Hematopoietic multipotent progenitor cell treated with erythropoietin and hydrocortisone succinate and interleukin-3 and kit ligand, for 6 days (in vitro differentiated cells): ENCODE results near the gene NLK.
"Not testable (repeated sequence)": the region's sequence is repeated elsewhere in the genome, so short reads cannot be mapped to it uniquely, and the experiment has no call there.

Experiments used
- DNase-seq: peaks from one replicate; pipeline ENCODE4 v3.0.0-alpha.2; 2015

Gene NLK

DNA sequence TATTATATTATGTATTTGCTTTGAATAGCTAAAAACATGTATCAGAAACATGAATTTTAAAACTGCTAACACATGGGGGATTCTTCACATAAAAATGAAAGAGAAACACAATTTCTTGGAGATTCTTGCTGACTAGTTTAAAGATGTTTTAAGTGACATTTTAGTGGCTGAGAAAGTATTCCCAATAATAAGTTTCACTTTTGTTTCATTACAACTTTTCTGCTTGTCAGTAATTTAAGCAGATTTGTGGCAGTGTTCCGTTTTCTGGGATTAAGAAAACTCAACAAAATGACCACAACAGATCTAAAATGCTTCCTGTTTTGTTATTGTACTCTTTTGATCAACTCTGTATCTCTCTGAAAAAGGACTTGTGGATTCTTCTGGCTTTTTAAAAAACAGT is 75.9 kb downstream of the NLK start:
- peak; percentile 49 for DNase-seq

DNA sequence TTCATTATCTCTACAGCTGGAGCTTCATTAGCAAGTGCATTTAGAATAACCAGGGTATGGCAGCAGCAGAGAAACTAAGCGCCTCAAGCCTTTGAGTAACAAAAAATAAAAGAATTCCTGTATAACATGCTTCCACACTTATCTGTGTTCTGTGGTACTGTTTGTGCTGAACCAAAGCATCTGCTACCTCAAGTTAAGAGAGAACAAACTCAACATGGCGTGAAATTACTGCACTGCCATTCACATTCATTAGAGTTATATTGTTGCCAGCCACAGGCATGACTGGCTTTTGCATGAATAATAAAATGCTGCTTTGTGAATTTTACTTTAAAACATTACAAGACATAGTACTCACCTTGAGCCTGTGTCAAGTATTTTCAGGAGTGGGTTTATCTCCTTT is 76.6 kb downstream of the NLK start:
- peak; percentile 46 for DNase-seq

DNA sequence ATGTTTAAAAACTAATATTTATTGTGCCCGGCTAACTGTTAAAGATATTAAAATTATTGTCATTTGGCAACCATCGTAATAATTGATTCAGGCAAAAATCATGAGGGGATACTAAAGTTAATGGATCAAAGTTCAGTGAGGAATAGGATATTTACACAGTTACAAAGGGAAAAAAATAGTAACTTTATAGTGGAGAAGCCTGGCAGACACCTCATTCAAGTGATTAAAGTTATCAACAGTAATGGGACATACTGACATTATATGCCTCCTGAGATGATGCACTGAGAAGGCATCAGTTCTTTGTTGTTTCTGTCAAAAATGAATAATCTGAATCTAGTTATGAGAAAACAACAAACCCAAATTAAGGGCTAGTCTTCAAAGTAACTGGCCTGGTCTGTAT is 77.1 kb downstream of the NLK start:
- DNase-seq = no peak

DNA sequence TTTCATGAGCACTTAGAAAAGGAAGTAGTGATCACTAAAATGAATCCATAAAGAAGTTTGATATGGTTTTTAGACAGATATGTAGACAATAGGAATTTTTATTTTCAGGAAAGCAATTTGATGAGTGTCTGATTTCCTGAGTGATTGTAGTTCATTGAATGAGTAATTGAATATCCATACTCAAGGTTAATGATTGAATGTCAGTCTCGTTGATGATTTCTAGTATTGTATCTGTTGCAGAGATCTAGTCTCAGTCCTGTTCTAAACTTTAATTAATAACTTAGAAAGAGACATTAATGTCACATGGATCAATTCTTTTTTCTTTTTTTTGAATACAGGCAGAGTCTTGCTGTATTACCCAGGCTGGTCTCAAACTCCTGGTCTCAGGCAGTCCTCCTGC is 78.3 kb downstream of the NLK start:
- no peak for DNase-seq

DNA sequence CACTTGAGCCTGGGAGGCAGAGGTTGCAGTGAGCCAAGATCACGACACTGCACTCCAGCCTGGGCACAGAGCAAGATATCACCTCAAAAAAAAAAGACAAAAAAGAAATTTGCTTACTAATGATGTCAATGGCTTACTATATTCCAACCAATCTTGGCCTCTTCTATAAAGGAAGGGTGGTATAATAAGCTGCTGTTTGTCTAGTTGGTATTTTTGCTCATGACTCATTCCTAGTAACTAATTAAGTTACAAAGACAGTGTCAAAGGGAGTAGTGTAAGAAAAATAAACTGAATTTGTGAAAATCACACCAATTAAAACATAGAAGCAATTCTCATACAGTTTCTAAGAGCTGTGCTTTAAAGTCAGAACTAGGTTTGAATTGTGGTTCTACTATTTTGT is 82.5 kb downstream of the NLK start:
- DNase-seq = no peak

DNA sequence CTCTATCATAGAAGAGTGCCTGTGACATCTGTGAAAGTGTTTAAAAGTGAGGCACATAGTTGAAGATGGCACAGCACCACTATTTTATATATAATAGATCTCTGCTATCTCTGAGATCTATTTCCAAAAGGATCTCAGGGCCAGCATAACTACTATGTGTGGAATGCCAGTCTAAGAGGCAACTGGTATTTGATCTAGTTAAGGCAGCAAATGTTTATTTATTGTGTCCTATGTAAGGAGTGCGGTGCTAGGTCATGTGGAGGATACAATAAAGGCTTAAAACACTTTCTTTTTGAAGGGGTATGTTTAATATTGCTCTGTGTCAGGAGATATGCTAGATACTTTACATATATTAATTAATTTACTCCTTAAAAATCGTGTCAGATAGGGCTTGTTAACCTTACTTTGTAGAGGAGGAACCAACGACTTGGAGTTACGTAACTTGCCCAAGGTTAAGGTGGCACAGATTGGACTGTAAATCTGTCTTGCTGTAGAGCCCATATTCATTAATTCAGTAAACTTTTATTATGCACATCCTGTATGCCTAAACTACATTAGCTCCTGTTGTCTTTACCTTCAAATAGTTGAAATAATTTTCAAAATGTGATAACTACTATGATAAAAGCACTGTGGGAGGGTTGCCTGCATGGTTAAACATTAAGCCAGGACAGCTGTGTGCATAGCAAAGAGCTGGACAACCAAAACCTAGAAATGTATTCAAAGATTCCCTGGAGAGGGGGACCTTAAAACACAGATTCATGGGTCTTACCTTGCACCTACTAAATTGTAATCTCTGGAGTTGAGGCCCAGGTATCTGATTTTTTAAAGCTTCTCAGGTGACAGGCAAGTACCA is 83.3 kb downstream of the NLK start:
- DNase-seq = no peak

DNA sequence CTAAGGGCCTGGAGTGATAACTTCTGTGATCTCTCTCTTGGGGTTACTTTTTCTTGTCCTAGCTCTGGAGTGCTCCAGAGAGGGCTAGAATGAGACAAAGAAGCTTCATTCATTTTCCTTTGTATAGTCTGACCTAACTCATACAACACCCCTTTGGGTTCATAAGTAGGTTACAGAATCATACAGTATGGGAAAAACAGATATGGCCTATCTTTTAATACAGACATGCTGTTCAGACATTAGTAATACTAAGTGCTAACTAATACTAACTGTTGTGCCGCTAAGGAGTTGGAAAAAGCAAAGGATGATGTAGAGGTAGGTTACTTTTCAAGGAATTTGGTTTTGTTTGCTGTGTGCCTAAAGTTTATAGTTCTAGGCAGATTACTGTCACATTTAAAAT is 84.7 kb downstream of the NLK start:
- DNase-seq = peak; percentile 70

DNA sequence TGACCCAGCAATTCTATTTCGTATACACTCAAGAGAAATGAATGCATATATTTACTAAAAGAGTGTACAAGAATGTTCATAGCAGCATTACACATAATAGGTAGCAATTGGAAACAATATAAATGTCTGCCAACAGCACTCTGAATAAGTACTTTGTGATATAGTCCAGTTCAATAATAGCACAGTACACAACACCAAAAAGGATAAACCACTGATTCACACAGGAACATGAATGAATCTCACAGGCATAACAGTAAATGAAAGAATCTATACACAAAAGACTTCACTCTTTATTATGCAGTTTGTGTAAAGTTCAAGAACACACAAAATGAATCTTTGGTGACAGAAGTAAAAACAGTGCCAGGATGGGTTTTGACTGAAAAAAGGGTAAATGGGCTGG is 86.3 kb downstream of the NLK start:
- DNase-seq = no peak

DNA sequence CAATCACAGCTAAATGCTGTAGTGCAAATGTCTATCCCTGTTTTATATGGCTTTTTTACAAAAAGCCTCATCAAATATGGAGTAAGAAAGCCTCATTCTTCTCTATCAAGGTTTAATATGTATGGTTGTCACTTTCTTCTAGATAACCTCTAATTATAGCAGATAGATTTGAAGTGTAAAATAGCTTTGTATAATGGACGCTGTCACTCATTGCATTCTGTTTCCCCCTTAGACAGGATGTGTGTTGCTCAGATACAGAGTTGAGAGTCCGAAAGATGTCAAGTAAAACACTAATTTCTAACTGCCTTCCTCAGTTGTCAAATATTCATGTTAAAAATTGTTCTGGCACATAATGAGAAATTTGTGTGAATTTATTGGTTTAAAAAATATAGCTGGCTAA is 88.0 kb downstream of the NLK start:
- no peak for DNase-seq

DNA sequence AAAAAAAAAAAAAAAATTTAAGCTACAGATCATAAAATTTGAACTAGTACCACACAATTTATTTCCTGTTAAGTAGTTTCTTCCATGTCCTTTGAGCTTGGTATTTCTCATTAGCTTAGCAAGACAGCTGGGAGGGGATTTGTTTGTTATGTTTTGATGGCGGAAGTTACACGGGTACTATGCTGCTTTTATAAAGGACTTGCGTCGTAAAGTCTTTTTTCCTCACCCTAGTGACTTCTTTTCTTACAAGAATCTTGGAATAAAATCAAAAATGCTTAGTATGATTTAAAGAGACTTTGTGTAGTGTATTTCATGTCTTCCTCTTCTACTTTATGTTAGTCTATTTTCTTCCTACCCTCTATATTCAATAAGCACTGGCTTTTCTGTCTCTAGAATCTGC is 89.1 kb downstream of the NLK start:
- DNase-seq = no peak

DNA sequence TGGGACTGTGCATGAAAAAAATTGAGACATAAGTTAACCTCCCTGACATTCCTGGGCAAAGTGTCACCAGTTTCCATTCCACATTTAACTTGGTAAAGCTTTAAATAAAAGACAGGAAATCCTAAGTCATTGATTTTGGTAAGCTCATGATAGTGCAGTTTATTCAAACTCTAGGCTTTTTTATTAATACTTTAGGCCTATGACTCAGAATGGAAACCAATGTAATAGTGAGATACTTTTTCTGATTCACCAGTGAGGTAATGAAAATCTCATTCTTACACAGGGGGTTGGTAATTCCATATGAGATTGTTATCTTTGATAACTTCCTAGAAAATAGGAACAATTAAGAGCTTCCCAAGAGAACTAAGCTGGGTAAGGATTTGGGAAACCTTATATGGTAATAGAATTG is 91.1 kb downstream of the NLK start:
- DNase-seq = no peak

DNA sequence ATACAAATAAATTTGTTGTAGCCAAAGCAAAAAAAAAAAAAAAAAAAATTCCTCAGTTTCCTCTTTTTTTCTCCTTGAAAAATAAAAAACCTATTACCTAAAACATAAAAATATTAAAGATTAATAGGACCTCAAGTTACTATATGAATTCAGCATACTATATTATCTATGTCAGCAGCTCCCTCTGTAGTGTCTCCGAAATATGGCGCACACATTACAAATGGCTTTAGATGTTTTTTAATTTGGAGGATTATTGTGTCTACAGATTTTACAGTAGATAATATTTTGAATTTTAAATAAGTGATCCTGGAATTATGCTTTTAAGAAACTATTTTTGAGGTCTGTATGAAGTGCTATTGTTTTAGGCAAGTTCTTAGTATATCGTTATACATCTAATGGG is 94.4 kb downstream of the NLK start:
- DNase-seq = peak; percentile 50

DNA sequence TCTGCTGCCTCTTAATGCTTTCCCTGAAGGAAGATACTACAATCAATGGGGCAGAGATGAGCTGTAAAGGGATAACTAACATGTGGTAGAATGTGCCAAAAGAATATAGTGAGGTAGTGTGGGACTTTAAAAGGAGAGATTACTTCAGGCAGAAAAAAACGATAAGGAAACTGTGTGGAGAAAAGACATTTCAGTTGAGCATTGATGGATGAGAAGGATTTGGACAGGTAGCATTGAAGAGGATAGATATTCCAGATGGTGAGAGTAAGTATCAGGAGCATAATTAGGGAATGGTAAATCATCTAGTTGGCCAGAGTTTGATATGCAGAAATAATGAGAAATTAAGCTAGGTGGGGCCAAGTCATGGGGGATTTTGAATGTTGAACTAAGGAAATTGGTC is 97.3 kb downstream of the NLK start:
- DNase-seq = no peak

DNA sequence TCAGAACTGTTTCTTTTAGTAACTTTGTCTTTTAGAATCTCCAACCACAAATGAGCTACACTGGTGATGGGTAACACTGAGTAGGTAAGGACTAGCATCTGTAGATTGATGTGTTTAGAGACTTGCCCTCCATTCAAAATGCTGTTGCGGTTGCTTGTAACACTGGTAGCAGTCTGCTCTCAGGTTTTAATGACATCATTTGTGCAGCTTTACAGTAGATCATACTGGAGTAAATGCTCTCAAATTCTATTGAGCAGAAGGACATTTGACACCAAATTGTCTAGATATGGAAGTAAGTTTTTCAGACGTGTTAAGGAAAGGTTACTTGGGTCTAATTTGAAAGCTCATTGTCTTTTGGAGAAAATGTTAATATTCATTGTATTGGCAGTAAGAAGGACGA is 98.8 kb downstream of the NLK start:
- DNase-seq = no peak

DNA sequence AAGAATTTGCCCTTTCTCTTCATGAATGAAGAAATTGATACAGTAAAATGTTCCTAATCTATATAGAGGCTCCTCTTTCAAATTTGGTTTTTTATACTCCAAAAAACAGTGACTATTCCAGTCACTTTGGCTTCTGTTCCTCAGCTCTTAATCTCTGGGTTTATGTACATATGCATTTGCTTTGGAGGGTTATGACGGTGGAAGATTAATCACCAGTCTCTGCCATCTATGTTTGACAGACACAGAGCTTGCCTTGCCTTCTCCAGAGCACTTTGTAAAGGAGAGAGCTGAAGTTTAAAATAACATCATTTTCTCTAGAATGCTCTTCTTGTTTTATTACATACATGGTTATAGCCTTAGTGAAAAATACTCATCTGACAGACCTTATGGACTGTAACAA is 99.3 kb downstream of the NLK start:
- DNase-seq = no peak

DNA sequence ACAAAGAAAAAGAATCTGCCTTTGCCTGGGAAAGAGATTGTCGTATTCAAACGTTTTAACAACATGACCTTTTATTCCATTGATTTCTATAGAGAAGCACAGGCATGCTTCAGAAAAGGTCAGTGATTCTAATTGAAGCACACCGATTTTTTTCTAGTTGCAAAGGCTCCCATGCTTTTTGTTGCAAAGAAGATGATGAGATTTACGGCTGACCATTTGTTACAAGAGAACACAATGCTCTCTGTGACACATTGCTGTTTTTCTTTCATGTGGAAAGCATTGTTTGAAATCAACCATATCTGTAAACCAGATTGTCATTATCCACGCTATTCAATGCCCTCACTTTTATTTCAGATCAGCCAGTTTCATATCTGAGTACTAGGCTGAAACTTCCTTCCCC is 99.8 kb downstream of the NLK start:
- no peak for DNase-seq

DNA sequence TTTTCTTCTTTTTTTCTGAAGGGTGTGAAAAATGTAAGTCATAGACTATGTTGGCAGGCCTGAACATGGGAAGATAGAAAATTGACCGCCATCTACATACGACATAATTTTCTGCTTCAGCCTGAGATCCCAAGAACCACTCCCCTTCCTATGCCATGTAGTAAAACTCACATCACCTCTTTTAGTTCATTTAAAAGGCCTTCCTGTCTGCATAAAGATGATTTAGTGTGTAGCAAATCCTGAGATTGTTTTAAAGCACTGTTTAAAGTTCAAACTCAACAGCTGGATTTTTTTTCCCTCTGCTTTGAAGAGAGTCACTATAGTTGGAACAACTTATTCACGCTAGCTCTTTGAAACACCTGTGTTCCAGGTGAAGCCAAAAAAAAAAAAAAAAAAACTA is 101.5 kb downstream of the NLK start:
- DNase-seq = no peak

DNA sequence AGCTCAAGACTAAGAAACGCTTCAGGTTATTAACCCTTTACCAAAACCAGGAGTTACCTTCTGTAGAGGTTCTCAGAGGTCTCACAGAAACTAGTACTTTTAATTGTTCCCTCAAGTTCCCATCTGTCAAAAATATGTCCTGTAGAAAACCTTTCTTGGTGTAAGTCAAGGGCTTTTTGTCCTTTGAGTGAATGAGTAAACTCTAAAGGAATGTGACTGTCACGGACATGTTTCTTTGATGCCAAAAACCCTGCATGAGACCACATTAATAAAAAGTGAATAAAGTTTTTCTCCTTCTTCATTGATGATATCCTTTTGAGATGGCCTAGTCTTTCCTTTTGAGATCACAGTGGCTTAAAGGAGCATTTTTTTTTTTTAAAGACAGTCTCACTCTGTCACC is 102.9 kb downstream of the NLK start:
- DNase-seq = no peak

DNA sequence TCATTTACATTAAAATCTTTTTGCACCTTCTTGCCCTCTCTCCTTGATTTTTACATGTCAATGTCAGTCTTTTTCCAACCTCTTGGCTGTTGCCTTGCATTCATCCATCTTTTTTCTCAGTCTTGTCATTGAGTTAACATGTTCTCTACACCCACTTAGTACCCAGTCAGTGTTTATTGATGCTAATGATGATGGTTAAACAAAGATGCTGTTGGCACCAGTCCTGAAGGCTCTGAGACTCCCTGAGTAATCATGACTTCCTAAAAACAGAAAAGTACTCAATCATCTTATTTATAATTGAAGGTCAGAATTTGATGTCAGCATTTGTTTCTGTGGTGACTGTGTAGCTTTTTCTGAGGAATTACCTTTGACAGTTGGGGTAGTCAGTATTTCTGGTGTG is 104.5 kb downstream of the NLK start:
- DNase-seq = no peak

DNA sequence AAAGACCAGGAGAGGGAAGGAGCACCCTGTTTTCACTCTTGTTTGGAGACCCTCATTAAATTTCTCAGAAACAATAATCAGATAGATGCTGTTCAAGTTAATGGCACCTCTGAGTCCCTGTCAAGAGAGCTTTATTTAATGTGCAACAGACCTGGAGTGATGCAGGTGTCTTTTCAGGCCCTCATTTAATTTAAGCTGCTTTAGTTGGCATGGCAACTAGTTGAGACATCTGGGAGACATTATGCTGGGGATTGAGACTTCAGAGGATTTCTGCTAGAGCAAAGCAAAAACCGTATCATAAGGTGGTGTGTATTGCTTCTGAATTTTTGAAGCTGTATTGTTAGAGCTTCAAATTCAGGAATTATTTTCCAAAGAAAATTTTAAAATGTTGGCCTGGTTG is 108.5 kb downstream of the NLK start:
- DNase-seq = no peak

DNA sequence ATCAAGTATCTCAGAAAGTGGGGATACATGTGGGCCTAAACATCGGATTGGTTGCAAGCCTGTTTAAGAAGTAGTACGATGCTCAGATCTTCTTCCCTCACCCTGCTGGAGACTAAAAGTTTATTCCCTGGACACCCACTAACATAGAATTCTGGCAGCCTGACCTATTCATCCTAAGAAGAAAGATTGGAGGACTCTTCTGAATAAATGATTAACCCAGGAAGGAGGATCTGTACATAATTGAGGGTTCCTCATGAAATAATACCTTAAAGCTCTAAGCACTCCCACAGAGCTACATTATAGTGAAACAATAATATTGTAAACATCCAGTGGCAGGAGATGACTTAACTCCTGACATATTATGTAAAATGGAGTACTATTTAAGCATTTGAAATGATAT is 111.7 kb downstream of the NLK start:
- no peak for DNase-seq

DNA sequence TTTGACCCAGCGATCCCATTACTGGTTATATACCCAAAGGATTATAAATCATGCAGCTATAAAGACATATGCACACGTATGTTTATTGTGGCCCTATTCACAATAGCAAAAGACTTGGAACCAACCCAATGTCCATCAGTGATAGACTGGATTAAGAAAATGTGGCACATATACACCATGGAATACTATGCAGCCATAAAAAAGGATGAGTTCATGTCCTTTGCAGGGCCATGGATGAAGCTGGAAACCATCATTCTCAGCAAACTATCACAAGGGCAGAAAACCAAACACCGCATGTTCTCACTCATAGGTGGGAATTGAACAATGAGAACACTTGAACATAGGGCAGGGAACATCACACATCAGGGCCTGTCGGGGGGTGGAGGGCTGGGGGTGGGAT is 112.9 kb downstream of the NLK start:
- not testable (repeated sequence) for DNase-seq

DNA sequence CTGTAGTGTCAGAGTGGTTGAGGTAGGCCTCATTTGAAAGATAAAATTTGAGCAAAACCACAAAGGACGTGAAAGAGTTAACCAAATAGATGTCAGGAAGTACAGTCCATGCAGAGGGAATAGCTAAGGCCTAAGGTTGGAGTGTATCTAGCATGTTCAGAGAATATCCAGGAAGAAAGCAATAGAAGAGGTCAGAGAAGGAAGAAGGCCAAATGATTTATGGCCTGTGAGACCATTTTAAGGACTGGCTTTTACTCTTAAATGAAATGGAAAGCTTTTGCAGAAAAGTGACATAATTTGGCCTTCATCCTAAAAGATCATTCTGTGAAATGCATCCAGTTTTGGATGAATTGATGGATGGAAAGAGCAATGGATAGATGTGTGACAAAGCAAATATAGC is 116.5 kb downstream of the NLK start:
- no peak for DNase-seq

DNA sequence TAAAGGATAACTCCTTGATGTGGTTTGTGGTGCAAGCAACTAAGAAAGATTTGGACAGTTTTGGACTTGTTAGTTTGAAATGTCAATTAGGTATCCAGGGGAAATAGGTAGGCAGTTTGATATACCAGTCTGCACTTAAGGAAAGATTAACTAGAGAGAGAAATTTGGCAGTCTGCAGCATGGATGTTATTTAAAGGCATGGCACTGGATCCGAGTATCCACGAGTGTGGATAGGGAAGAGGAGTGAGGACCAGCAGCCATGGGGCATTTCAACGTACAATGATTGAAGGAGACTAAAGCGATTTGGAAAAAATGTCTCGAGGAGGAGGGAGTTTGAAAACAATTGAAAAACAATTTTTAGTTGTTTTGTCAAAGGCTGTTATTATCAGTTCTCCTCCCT is 117.4 kb downstream of the NLK start:
- no peak for DNase-seq

DNA sequence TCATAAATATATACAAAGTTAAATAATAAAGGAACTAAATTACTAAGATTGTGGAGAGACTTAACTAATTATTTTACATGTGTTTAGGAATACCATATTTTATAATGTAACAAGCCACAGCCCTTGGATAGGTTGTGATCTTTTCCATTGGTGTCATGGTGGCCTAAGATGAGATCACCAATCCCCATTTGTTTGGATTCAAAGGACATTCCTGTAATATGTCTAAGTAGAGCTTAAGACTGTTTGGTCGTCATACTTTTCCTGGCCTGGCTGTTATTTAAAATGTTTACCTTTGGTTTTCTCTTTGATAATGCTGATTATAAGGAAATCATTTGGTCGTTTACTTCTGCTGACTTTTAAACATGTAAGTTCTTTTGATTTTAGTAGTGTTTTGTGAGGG is 118.1 kb downstream of the NLK start:
- no peak for DNase-seq

DNA sequence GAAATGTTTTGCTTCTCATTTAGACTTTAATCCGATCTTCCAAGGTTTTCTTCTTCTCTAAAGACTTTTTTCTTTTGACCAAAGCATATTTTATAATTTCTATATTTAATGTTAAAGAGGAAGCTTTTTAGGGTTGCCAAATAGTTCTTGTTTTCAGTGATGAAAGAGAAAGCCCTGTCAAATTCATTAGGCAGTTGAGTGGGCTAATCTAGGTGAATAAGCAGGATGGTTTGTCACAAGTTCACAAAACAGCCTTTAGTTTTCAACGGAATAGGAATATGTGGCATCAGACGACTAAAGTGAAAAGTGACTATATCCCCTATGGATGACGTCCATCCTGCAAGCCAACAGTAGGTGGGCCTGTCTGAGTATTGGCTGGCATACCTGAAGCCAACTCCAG is 118.8 kb downstream of the NLK start:
- DNase-seq = no peak
